HL-60 (cell line): Measurements from ENCODE around the gene CDH1.

ENCODE experiments used
- CTCF ChIP-seq: IDR thresholded peaks from one replicate; pipeline ENCODE4 v1.5.1; 2011; ENCODE audit warnings: low read length, control low read depth, inconsistent platforms; ENCODE audit not compliant: insufficient read depth
- GABPA ChIP-seq: IDR thresholded peaks from 2 replicates; pipeline ENCODE4 v1.6.1; 2012; ENCODE audit warnings: low read depth
- POLR2AphosphoS5 ChIP-seq: IDR thresholded peaks from 2 replicates; pipeline ENCODE4 v1.6.1; 2012; ENCODE audit warnings: low read depth
- SPI1 ChIP-seq: IDR thresholded peaks from 2 replicates; pipeline ENCODE4 v1.6.1; 2012; ENCODE audit warnings: low read depth, mild to moderate bottlenecking, borderline replicate concordance
- TF ChIP-seq, protein P1 (sequence below): IDR thresholded peaks from 2 replicates; pipeline ENCODE4 v1.6.1; 2012; ENCODE audit warnings: low read depth; ENCODE audit not compliant: insufficient replicate concordance

DNA sequence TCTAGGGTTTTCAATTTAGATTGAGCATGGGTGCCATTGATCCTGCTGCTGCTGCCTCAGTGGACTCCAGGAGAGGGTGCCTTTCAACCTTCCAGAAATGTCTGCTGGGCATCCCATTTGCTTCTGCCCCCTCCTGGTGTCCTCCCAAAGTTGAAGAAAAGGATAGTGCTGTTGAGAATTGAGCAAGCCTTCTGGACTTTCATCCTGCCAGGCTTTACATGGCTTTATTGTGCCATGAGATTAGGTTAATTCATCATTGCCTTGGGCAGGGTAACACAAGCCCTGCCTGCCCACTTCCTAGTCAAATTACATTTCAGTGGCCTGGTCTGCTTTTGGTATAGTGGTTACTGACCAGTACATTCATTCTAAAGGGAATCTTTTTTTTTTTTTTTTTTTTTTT lies 88.3 kb downstream of the CDH1 start:
- no peak for TF ChIP-seq CTCF
- TF ChIP-seq POLR2AphosphoS5, result no peak
- TF ChIP-seq SPI1, result no peak
- no peak for TF ChIP-seq GABPA
- TF ChIP-seq, protein P1, sequence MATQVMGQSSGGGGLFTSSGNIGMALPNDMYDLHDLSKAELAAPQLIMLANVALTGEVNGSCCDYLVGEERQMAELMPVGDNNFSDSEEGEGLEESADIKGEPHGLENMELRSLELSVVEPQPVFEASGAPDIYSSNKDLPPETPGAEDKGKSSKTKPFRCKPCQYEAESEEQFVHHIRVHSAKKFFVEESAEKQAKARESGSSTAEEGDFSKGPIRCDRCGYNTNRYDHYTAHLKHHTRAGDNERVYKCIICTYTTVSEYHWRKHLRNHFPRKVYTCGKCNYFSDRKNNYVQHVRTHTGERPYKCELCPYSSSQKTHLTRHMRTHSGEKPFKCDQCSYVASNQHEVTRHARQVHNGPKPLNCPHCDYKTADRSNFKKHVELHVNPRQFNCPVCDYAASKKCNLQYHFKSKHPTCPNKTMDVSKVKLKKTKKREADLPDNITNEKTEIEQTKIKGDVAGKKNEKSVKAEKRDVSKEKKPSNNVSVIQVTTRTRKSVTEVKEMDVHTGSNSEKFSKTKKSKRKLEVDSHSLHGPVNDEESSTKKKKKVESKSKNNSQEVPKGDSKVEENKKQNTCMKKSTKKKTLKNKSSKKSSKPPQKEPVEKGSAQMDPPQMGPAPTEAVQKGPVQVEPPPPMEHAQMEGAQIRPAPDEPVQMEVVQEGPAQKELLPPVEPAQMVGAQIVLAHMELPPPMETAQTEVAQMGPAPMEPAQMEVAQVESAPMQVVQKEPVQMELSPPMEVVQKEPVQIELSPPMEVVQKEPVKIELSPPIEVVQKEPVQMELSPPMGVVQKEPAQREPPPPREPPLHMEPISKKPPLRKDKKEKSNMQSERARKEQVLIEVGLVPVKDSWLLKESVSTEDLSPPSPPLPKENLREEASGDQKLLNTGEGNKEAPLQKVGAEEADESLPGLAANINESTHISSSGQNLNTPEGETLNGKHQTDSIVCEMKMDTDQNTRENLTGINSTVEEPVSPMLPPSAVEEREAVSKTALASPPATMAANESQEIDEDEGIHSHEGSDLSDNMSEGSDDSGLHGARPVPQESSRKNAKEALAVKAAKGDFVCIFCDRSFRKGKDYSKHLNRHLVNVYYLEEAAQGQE, result no peak
